ENCODE results near the gene SCYGR4. TPM values are rescaled to one million over a fixed set of nuclear protein-coding genes. Genes with fewer than 3 reads are reported as not detected.

The SCYGR4 gene
- total and polyA plus RNA-seq, 3 donors from 2014 or later = not detected

DNA sequence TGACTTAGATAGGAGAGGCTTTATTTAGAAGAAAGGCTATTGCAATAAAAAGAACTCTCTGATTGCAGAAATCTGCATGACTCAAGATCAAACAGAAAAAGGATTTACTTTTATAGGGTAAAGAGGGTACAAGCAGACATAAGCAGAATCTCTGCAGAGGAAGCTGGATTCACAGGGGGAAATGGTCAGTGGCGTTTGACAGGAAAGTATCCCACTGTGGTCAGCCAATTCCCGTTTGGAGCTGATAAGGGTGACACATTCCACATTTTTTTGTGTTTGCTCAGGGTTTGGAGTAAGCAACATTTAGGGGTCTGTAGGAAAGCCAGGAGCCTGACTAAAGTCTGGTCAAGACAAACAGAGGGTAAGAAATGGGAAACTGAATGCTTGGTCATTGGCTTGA is 25.4 kb downstream of the SCYGR4 start:
- Histone ChIP-seq H3K4me3 (no peak overlapping the region), H3K9me3 (no peaks in the 10 kb centered on the region), H3K27me3 (no peaks in the 10 kb centered on the region), H3K36me3 (ENCODE audit: low read depth, missing control alignments) (no peaks in the 10 kb centered on the region), H3K27ac (no peak overlapping the region), H3K4me1 (no peaks in the 10 kb centered on the region)
- DNase-seq = no peak
- WGBS, 2 donors = 28 to 37% methylated on average over 2 of the region's 2 CpGs
- TF ChIP-seq, protein P1, sequence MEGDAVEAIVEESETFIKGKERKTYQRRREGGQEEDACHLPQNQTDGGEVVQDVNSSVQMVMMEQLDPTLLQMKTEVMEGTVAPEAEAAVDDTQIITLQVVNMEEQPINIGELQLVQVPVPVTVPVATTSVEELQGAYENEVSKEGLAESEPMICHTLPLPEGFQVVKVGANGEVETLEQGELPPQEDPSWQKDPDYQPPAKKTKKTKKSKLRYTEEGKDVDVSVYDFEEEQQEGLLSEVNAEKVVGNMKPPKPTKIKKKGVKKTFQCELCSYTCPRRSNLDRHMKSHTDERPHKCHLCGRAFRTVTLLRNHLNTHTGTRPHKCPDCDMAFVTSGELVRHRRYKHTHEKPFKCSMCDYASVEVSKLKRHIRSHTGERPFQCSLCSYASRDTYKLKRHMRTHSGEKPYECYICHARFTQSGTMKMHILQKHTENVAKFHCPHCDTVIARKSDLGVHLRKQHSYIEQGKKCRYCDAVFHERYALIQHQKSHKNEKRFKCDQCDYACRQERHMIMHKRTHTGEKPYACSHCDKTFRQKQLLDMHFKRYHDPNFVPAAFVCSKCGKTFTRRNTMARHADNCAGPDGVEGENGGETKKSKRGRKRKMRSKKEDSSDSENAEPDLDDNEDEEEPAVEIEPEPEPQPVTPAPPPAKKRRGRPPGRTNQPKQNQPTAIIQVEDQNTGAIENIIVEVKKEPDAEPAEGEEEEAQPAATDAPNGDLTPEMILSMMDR (IDR thresholded peaks at IDR 0.05) = no peak
- TF ChIP-seq POLR2A (IDR thresholded peaks at IDR 0.05) = no peak
- intact Hi-C loops (cut with DNase I; ENCODE audit: low total_unique reads) = no loop called here

DNA sequence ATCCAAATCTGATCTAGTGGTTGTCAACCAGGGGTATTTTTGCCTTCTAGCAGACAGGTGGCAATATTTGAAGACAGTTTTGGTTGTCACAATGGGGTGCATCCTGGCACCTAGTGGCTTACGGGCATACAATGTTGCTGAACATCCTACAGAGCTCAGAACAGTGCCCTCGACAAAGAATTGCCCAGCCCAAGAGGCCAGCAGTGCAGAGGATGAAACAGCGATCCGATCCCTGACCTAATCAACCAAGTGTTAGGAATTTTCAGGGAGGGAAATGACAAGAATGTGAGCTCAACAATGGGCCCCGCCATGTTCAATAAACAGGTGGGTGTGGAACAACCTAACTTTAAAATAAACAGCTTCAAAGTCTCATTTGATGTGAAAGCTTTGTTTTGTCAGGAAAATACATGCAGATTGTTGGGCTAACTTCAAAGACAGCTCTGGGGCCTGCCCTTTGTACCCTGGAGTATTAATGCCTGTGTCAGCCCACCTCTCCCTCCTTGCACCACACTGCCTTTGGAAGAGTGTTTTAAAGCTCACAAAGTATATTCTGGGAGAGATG is 26.8 kb downstream of the SCYGR4 start:
- DNase-seq = no peak
- no peak overlapping the region for H3K4me3 ChIP-seq
- no peaks in the 10 kb centered on the region for H3K27me3 ChIP-seq
- H3K9me3 ChIP-seq = no peaks in the 10 kb centered on the region
- no peaks in the 10 kb centered on the region for H3K4me1 ChIP-seq
- intact Hi-C loops (cut with DNase I; ENCODE audit: low total_unique reads) = no loop called here
- WGBS, 2 donors = 81 to 86% methylated on average over 5 of the region's 5 CpGs
- no peaks in the 10 kb centered on the region for H3K36me3 ChIP-seq (ENCODE audit: low read depth, missing control alignments)
- H3K27ac ChIP-seq = no peak overlapping the region
- TF ChIP-seq, protein P1 (IDR thresholded peaks at IDR 0.05) = no peak
- no peak for TF ChIP-seq POLR2A (IDR thresholded peaks at IDR 0.05)

DNA sequence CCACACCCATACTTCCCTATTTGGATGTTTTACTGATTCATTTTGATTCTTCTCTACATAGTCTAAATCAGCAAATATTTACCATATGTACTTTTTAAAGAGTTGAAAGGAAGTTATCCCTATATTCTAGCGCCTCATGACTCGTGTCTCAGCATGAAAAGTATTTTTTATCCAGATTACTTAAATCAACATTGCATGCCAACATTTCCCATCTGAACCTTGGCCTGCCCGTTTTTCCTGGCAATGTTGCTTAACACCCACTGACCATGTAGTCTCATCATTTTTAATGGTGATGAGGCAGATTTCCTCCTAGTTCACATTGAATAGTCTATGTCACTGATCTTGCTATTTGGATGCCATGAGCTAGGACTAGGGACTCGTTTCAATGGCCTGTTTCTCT is 36.1 kb downstream of the SCYGR4 start:
- no peak for DNase-seq
- TF ChIP-seq, protein P1 (IDR thresholded peaks at IDR 0.05) = no peak
- no peak for TF ChIP-seq POLR2A (IDR thresholded peaks at IDR 0.05)
- Histone ChIP-seq H3K4me3 (no peak overlapping the region), H3K9me3 (no peaks in the 10 kb centered on the region), H3K27me3 (no peaks in the 10 kb centered on the region), H3K27ac (no peak overlapping the region), H3K4me1 (no peaks in the 10 kb centered on the region), H3K36me3 (ENCODE audit: low read depth, missing control alignments) (no peaks in the 10 kb centered on the region)
- WGBS, 2 donors = 35 to 69% methylated on average over 4 of the region's 4 CpGs
- intact Hi-C loops (cut with DNase I; ENCODE audit: low total_unique reads) = no loop called here

DNA sequence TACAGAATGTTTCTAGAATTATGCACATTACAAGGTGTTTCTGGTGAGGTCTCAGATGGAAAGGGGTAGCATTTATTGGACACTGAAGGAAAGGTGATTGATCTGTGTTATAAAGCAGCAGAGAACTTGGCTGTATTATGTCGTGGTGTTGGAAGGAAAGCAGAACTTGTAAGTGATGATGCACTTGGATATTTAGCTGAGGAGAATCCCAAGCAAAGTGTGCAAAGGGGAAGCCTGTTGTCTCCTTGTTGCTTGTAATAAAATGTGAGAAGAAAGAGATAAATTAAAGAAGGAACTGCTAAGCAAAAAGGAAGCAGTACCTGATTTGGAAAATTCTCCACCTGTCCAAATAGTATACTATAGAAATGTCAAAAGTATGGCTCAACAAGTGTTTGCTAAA is 37.1 kb downstream of the SCYGR4 start:
- Histone ChIP-seq H3K4me1 (no peaks in the 10 kb centered on the region), H3K36me3 (ENCODE audit: low read depth, missing control alignments) (no peaks in the 10 kb centered on the region), H3K4me3 (no peak overlapping the region), H3K27me3 (no peaks in the 10 kb centered on the region), H3K27ac (no peak overlapping the region), H3K9me3 (no peaks in the 10 kb centered on the region)
- no peak for DNase-seq
- WGBS, 2 donors = 64 to 67% methylated on average over 1 of the region's 1 CpG
- TF ChIP-seq, protein P1 (IDR thresholded peaks at IDR 0.05) = no peak
- no peak for TF ChIP-seq POLR2A (IDR thresholded peaks at IDR 0.05)
- intact Hi-C loops (cut with DNase I; ENCODE audit: low total_unique reads) = no loop called here

DNA sequence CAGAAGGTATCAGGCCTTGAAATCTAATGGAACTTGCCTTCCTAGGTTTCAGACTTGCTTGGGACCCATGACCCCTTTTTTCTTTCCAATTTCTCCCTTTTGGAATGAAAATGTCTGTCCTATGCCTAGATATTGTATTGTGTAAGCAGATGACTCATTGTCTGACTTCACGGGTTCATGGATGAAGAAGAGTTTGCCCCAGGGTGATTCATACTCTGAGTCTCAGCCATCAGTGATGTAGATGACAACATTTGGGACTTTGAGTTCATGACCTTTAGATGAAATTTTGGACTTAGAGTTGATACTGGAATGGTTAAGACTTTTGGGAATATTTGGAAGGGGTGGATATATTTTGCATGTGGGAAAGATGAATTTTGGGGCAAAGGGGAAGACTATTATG is 38.2 kb downstream of the SCYGR4 start:
- WGBS, 2 donors = 54 to 65% methylated on average over 1 of the region's 1 CpG
- H3K36me3 ChIP-seq (ENCODE audit: low read depth, missing control alignments) = no peaks in the 10 kb centered on the region
- no peak for DNase-seq
- intact Hi-C loops (cut with DNase I; ENCODE audit: low total_unique reads) = no loop called here
- no peak overlapping the region for H3K27ac ChIP-seq
- TF ChIP-seq, protein P1 (IDR thresholded peaks at IDR 0.05) = no peak
- TF ChIP-seq POLR2A (IDR thresholded peaks at IDR 0.05) = no peak
- H3K27me3 ChIP-seq = no peaks in the 10 kb centered on the region
- no peak overlapping the region for H3K4me3 ChIP-seq
- H3K4me1 ChIP-seq = no peaks in the 10 kb centered on the region
- H3K9me3 ChIP-seq = no peaks in the 10 kb centered on the region
